Erythroblast (primary cell): ENCODE measurements around the gene LRRN4.

Experiments
- GATA1 ChIP-seq: IDR thresholded peaks from 2 replicates; pipeline ENCODE4 v1.6.1; 2011; ENCODE audit warnings: low read depth, mild to moderate bottlenecking, control low read depth, low read length, moderate library complexity
- POLR2A ChIP-seq: IDR thresholded peaks from 2 replicates; pipeline ENCODE4 v1.6.1; 2011; ENCODE audit warnings: mild to moderate bottlenecking, low read length

GRCh38 chr20:6014957-6015356 lies 38.9 kb downstream of the LRRN4 start:
- TF ChIP-seq POLR2A (no peak), GATA1 (no peak)
